GM18868 (cell line): ENCODE measurements around the gene FHDC1.

Experiments
- ATAC-seq: cut with Tn5 transposase; IDR thresholded peaks from one replicate; pipeline ENCODE4 v1.9.1; 2021; ENCODE audit warnings: mild to moderate bottlenecking, moderate library complexity; ENCODE audit not compliant: unreplicated experiment

FHDC1 gene

DNA sequence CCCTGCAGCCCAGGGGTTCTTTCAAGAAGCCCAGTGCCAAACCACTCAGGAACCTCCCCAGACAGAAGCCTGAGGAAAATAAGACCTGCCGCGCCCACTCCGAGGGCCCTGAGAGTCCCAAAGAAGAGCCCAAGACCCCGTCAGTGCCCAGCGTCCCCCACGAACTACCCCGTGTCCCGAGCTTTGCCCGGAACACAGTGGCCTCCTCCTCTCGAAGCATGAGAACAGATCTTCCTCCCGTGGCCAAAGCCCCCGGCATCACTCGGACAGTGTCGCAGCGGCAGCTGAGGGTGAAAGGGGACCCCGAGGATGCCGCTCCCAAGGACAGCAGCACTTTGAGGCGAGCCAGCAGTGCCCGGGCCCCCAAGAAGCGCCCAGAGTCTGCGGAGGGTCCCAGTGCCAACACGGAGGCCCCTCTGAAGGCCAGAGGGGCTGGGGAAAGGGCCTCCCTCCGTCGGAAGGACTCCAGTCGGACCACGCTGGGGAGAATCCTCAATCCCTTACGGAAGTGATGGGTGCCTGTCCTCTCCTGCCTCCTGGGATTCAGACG lies 40.2 kb downstream of the FHDC1 start:
- ATAC-seq = no peak

DNA sequence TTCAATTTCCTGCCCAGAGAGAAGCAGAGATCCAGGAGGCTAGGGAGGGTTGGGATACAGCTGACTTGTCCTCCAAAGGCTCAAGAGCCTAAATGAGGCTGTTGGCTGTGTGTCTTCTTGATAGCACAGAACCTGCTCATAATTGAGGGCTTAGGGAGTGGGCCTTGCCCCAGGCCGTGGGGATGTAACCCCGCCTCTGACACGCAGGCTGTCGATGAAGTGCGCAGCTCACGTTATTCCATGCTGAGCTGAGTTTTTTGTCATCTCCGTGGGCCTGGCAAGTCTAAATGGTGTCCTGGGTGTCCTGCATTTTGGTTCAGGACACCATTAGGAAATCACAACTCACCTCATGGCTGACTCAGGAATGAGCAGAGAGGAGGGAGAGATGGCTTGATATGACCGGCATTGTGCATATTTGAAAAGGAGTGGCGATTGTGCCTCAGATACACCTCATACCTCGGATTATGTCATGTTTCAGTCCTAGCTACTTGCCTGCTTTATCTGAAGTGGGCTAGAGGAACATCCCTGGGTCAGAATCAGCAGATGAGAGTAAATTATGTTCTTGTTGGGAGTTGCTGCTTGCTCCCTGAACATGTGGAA lies 43.7 kb downstream of the FHDC1 start:
- ATAC-seq = no peak

DNA sequence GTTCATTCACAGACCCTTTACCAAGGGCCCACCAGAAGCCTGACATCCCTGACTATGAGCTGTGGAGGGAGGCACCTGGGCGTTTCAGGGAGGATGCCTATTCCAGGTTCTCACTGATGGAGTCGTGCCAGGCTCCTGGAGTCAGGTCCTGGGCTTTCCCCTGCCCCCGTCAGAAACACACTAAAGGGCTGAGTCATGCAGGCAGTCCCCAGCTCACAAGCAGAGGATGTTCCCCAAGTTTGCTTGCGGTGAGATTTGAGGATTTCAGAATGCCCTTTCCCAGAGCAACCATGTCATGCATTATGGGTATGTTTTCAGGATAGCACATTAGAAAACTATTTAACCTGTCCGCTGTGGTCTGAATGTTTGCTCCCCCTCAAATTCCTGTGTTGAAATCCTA lies 45.2 kb downstream of the FHDC1 start:
- no peak for ATAC-seq

DNA sequence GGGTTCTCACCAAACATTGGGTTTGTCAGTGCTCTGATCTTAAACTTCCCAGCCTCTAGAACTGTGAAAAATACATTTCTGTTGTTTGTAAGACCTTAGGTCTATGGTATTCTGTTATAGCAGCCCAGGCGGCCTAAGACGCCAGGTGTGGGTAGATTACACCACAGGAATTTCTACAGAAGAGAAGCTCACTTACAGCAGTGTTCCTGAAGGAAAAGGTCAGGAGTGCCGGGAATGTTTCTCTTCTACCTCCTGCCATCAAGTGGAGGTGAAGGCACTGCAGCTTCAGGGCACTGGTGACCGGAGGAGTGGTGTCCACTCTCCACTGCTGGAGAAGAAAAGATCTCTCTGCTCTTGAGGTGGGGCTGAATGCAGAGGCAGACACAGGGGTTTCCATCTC lies 45.7 kb downstream of the FHDC1 start:
- no peak for ATAC-seq

DNA sequence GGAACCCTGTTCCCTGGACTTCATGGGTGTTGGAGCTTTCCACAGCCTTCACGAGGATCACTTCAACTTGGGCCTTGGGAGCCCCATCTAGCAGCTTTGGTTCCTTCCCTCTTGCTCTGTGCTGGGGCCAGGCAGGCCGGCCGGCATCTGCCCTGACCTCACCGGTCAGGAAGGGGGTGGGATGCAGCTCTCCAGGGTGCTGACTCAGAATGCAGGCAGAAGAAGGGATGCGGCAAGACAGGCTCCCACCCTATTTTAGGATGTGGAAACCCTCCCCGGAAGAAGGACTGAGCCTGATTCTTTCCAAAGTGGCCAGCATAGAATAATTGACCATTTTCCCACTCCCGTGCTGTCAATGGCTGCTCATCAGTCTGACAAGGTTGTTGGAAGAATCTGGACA lies 47.1 kb downstream of the FHDC1 start:
- ATAC-seq = no peak

DNA sequence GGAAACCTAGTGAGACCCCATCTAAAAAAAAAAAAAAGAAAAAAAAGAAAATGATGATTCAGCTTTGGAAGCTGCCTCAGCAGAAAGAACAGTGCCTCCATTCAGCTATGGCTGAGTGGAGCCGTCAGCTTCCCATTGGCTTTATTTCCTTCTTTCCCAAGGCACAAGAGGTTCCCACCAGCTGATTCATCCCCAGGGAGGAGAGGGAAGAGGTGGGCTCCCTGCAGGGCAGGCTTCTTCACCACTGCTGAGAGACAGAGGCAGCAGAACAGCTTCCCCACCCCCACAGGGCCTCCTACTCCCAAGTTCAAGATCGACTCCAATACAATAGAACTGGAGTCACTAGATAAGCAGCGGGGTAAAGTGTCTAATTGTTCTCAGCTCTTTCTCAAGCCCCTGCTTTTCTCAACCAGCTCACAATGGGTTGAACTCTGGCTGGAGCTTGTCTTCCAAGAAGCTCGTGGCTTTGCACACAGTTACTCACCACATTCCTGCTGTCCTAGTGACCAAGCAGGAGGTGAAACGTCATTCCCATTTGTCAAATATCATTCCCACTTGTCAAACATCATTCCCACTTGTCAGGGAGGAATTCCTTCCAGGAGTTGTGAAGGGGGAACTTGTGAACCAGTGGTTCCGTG lies 47.8 kb downstream of the FHDC1 start:
- ATAC-seq = no peak

DNA sequence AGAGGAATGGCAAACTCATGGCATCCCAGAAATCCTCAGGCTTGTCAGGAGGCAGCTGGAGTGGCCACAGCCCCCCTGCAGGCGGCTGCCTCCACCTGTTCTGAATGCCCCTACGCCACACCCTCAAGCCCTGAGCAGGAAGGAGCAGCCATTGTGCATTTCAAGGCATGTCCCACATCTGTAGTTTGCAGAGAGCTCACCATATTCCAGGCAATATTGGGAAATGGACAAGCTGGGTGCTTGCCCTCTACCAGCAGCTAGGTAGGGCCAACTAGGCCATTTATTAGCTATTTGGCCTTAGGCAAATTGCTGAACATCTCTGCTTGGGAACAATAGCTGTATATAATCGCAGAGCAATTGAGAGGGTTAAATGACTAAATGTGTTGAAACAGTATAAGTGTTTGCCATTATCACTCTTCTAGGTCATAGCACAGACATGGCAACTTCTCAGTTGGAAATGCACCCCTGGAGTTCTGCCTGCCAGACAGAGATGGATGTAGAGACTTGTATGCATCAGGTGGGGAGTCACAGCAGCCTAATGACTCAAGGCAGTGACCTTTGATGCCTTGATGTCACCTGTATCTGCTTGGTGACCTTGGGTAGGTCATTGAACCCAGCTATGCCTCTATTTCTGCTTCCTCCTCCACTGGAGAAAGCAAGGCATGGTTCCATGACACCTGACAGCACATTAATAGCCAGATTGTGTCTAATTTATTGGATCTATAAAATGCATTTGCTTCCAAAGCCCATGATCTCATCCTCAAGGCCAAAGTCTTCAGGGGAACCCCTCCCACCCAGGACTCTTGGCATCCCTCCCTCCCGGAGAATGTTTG lies 52.8 kb downstream of the FHDC1 start:
- no peak for ATAC-seq

DNA sequence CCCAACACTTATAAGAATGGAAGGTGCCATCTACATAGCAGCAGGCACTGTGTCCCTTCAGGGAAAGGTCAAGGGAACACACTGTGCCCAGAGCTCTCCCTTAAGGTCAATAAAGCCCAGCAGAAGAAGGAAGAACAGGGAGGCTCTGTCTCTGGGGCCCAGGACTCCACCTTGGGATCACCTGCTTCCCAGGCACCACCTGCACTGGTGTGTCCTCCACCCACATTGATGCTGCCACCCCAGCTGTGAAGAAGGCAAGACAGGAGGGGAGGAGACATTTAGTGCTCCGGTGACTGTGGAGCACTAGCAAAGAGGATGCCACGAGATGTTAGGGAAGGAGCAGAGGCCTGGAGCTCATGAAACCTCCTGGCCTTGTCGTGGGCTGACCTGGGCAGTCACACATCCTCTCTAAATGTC lies 53.4 kb downstream of the FHDC1 start:
- no peak for ATAC-seq

DNA sequence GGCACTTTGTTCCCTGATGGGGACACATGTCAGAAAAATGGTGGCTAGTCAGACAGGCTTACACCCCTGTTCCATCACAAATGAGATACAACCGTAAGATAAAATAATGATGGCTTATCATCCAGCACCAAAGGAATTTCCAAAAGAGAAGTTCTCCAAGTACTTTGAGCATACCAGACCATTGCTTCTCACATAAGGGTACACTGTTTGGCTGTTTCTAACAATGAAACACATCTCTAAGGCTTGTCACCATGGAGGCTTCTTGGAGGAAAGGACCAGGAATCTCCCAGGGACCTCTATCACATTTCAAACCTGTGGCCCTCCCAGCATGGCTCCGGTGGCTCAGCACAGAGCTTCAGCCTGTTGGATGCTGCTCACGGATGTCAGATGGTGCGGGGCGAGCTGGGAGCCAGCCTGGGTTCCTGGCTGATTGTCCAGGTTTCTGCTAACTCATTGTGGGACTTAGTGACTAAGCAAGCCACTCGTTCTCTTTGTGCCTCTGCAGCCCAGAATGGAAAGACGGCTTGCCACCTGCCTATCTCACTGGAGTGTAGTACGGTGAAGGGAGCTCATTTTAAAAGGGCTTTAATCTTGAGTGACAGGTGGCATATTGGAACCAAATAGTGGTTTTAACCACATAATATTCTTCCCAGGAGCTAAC lies 54.5 kb downstream of the FHDC1 start:
- no peak for ATAC-seq

DNA sequence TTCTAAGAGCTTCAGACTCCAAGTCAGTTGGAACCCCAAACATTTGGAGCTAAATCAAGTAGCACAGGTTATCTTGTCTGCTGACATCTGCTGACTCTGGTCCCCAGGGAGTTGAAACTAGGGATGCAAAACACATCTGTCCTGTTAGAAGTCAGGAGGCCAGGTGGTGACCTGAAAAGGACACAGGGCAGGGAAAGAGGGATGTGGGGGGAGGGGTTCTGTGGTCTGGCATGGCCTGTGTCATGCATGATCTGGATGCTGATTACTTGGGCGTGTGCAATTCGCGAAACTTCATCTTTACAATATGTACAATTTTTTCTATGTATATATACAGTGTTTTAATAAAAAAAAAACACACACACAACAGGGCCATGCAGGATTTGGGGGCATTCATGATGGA lies 55.3 kb downstream of the FHDC1 start:
- no peak for ATAC-seq

DNA sequence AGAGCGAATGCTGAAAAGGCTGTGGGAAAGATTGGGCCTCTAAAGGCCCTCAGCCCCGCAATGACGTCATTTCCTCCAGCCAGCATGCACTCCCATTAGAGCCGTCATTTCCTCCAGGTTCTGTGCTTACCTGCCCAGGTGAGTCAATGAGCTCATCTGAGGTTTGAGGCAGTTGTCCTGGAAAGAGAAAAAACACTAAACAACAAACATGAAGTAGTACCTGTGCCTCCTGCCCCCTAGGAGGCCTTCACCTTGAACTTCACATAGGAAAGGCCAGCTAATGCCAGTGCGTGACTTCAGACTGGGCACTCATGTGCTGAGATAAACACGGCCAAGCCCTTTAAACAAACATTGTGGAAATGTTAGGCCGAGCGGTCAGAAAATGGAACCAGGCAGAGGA lies 55.9 kb downstream of the FHDC1 start:
- ATAC-seq = no peak

DNA sequence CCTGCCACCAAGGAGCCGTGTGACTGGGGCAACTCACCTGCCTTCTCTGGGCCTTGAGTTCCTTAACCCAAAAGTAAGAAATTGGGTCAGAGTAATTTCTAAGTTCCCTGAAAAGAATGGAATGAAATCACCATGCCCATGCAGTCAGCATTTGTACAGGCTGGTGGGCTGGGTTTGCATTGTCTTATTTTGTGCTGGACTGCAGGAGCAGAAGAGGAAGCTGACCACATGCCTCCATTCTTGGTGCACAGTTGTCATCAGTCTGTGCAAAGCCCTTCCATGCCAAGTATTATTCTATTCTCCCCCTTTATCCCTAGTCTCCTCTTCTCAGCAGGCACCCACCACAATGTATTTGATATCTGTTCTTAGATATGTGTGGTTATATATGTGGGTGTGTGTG lies 56.3 kb downstream of the FHDC1 start:
- ATAC-seq = no peak

DNA sequence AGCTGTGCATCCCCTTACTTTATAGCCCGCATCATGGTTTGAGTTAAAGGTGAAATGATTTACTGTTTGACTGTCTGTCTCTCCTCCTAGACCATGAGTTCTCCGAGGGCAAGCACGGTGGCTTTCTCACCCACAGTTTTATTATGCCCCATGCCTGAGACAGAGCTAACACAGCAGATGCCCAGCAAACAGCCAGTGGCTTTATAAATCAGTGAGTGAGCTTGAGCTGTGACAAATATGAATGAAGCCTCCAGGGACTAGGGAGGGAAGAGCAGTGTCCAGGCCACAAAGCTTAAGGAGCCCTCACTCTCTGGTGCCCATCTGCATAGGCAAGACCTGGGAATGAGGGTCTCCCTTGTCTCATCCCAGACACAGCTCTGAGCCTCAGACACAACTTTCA lies 57.9 kb downstream of the FHDC1 start:
- no peak for ATAC-seq

DNA sequence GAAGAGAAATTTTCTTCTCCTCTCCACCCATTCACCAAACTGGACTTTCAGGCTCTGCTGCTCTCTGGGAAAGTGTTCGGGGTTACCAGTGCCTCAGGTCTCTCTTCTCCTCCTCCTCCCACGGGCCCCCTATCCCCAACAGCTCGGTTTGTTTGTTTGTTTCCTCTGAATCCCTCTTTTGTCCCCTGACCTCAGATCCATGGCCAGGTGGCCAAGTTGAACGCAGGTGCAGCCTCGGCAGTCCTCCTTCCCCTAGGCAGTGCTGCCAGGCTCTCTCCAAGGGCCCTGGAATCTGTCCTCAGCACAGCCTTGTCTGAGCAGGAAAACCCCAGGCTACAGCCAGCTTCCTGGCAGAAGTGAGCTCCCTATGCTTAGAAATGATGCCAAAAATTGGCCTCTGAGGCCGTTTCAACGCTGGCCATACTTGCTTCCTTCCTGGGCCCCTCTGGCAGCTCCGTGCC lies 60.0 kb downstream of the FHDC1 start:
- ATAC-seq = no peak

DNA sequence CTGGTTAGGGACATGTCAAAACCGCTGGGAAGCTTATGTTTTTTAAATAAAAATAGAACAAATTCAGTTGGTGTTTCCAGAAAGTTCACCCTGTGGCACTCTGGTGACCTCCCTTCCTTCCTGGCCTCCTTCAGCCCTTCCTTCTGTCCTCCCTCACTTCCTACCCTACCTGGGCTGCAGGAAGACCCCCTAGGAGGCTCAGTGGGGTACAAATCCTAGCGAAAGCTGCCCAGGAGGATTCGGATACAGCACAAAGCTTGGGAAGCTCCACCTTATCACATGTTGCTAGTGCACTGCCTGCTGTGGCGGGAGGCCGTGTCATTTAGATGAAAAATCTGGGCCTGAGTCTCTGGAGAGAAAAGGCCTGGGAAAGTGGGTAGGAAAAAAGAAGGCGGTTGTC lies 60.5 kb downstream of the FHDC1 start:
- ATAC-seq = no peak

DNA sequence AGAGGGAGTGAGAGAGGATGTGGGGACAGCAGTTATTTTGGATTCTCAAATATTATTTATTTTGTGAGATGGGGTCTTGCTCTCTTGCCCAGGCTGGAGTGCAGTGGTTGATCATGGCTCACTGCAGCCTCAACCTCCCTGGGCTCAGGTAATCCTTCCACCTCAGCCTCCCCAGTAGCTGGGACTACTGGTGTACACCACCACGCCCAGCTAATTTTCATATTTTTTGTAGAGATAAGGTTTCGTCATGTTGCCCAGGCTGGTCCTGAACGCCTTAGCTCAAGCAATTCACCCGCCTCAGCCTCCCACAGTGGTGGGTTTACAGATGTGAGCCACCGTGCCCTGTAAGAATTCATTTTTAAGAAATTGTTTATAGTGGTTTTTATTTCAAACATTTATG lies 61.2 kb downstream of the FHDC1 start:
- ATAC-seq = no peak

DNA sequence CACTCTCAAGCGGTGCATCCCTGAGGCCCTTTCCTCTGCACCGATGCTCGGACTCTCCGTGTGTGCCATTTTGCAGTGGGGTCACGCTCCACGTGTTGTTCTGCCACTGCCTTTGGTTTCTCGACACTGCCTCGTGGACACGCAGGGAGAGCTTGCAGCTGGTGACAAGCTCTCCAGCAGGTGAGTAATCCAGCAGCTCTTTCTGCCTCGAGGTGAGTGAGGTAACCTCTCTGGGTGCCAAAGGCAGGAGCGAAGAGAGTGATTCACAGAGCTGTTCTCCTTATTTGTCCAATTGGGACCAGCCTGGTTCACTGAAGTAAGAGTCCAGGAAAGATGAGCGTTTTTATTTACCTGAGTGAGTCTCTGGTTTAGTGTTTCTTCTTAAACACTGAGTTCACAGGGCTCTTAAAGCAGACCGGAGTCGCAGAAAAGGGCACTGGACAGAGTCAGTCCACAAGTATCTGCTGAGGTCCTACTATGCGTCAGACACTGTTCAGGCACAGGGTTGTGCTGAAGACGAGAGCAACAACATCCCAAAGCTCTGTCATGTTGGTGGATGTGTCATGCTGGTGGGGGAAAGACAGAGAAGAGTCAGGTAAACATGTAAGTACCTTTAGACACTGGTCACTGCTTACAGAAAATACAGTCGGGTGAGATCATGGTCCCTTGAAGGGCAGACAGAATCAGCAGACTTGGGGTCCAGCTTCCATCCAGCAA lies 61.8 kb downstream of the FHDC1 start:
- no peak for ATAC-seq

DNA sequence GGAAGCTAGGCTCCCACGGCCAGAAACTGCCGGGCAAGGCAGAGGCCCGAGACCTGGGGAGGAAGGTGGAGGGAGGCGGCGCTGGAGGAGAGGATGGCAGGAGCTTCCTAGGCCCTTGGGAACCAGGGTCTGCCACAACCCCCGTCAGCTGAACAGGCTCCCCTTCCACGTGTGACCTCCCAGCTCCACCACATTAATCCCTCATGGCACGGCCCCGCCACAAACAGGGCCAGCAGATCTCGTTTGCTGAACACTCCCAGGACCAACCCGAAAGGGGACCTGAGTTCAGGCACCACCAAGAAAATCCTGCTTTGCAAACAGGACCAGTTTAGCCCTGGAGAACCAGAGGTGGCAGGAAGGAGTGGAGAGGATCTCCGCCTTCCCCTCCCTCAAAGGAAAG lies 62.7 kb downstream of the FHDC1 start:
- no peak for ATAC-seq

DNA sequence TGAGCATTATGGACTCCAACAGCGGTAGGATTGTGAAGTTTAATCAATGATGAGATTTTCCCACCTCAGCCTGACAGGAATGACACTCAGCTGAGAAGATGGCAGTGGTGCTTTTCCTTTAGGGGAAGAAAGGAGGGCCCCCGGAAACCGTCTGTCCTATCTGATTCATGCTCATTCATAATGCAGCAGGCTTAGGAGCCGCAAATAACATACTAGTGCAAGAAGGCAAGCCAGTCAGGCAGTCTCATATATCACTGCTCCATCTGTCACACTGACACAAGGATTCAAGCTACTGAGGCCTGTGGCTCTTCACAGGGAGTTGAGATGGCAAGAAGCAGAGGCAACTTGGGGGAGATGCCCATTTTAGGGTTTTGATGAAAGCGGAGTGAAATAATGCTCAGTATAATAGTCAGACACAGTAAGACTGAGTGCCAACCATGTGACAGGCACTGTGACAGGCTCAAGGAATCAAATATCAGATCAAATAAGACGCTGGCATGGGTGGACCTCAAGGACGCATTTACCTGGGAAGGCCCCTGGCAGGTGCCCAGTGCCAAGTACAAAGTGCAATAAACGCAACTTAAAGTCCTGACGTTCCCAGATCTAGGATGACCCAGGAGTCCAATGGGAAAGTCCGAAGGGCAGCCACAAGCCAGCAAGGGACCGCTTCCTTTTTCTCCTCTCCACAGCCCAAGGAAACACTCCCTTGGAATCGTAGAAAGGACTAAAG lies 63.4 kb downstream of the FHDC1 start:
- ATAC-seq = no peak

DNA sequence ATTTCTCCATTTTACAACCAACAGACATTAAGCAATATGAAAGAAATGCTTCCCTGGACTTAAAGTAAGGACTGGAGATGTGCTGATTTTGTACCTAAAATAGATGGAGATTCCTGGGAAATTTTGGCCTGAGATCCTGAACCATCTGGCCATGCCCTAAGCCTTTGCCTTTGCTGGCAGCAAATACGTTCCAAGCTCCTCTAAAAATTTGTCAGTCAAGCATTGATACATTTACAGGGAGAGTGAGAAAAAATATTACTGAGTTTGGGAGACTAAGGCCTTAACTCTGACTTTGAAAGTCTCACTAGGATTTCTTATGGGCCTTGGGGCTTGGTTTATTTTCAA lies 63.9 kb downstream of the FHDC1 start:
- ATAC-seq = no peak
